Urothelium cell line (cell line): ENCODE data around the gene OGFOD3.

ENCODE experiments used
- DNase-seq: peaks from one replicate; pipeline ENCODE4 v3.0.0; 2011; ENCODE audit warnings: low spot score, mixed read lengths
- FAIRE-seq: peaks from 2 replicates; lab custom pipeline; 2011; peaks lifted over from hg19 to GRCh38; lab: Jason Lieb, UNC

OGFOD3 gene

GRCh38 chr17:82447876-82448275 lies 29.5 kb upstream of the OGFOD3 start:
- DNase-seq (no peak), FAIRE-seq (no peak)

DNA sequence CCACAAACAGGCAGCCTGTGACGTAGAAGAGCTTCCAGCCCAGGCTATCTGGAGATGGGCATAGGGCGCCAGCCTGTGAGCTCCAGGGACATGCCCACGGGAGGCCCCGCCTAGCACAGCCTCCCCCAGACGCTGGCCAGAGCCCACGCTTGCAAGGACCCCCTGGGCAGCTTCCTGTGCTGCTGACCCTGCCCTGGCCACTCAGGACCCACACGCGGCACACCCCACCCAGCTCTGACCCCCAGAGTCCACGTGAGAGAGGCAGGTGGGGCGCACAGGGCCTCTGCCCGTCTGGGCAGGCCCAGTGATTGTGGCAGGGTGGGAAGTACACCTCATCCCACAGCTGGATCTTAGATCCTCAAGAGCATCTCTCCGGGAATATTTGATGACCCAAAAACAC lies 28.3 kb upstream of the OGFOD3 start:
- FAIRE-seq (no peak), DNase-seq (no peak)

DNA sequence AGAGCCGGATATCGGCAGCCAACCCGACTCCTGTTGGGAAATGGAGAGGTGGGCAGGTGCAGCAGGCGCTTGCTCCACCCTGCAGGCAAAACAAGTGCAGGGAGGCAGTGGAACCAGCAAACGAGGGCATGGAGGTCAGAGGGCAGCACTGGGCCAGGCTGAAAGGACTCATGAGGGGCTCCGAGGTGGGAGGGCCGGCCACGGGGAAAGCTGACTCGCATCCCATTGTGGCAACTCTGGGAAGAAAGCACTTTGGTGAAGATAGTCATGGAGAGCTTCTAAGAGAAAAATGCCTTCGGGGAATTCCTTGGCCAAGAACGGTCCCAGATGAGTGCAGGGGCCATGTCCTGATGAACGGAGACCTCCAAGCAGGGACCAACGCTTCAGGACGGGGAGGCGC lies 27.7 kb upstream of the OGFOD3 start:
- DNase-seq = no peak
- no peak for FAIRE-seq

- DNase-seq (no peak), FAIRE-seq (no peak)
Observed at GRCh38 chr17:82445542-82445941, 27.2 kb upstream of the OGFOD3 start.

- DNase-seq (no peak), FAIRE-seq (no peak)
Observed at GRCh38 chr17:82444941-82445521, 26.6 kb upstream of the OGFOD3 start.

DNA sequence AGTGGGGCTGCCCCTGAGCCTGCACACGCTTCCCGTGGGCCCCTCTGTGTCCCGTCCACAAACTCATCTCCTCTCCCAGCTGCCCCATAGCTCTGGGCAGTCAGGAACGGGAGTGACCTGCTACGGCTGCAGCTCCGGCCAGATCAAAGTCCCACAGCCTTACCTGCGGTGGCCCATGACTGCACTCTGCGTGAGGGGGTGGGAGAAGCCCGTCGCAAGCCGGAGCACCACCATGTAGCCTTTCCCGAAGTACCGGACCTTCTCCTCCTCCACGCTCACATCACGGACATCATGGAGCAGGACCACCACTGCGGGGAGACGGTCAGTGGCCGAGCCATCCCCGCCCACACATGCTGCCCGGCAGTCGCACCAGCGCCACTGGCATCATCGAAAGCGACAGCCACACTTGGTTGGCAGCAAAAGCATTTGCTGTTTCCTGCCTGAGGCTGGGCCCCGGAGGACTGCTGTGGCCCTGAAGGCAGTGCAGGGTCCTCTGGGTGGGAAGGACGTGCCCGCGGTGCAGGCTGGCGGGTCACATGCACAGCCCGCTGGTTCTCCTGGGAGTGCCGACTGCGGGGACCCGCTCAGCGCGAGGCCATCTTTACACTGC lies 26.0 kb upstream of the OGFOD3 start:
- FAIRE-seq (peak; percentile 75), DNase-seq (no peak)

GRCh38 chr17:82443465-82444283 lies 25.3 kb upstream of the OGFOD3 start:
- FAIRE-seq (no peak), DNase-seq (no peak)

DNA sequence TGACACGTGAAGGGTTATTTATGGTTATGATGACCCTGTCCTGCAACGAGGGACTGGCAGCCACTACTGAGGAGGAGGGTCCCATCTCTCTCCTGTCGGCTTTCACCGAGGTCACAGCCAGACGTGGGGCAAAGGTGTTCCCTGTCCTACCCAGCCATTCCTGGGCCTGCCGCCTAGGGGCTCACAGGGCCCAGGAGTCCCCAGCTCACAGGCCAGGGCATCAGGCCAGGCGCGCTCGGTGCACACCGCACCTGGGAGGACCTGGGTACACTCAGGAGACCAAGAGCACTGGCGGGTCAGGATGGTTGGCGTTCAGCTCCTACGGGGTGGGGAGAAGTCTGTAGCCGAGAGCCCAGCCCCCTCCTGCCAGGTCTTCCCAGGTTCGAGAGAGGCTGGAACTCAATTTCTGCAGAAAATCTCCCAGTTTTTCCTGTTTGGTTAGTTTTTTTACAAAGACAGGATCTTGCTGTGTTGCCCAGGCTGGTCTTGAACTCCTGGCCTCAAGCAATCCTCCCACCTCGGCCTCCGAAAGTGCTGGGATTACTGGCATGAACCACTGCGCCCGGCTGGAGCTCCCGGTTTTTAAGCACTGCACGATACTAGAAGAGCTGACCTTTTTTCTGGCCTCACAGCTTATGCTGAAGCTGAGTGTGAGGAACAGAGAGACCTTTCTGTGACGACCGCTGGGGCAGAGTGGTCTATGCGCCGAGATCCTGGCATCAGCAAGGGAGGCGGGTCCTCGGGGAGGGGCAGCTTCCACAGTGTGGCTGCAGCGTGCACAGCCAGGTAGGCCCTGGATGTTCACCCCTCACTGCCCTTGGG lies 24.5 kb upstream of the OGFOD3 start:
- FAIRE-seq (no peak), DNase-seq (no peak)

GRCh38 chr17:82441691-82442487 lies 23.5 kb upstream of the OGFOD3 start:
- FAIRE-seq (no peak), DNase-seq (no peak)

DNA sequence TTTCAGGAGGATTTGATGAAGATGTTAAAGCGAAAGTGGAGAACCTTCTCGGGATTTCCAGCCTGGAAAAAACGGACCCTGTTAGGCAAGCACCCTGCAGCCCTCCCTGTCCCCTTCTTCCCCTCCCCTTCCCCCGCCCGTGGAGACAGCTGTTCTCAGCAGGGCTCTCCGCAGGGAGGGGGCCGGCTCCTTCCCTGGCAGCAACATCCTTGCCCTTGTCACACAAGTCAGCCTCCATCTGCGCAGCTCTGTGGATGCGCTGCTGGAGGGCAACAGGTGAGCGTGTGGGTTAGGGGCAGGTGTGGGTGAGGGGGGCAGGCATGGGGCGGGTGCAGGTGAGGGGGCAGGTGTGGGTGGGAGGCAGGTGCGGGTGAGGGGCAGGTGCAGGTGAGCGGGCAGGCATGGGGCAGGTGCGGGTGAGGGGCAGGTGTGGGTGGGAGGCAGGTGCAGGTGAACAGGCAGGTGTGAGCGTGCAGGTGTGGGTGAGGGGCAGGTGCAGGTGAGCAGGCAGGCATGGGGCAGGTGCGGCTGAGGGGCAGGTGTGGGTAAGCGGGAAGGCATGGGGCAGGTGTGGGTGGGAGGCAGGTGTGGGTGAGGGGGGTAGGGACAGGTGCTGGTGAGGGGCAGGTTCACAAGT lies 22.7 kb upstream of the OGFOD3 start:
- DNase-seq (no peak), FAIRE-seq (peak; percentile 96)

DNA sequence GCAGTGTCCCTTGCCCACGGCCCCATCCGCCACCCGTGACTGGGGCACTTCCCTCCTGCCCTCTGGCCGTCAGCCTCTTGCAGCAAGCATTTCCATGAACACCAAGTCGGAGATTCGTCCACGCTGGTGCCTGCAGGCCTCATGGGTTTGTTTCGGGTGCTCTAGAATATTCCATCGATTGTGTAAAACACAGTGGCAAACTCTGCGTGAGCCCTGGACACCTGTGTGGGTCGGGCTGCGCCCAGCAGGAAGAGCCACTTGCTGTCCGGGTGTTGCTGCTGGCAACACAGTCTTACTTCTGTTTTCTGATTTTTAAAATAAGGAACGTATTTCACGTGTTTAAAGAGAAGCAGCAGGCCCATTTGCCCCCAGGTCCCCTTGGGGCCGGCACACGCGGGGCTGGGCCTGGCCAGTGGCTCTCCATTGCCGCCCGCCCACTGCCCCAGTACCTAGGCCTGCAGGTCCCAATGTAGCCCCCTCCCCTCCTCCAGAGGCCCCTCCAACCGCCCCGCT lies 22.1 kb upstream of the OGFOD3 start:
- no peak for FAIRE-seq
- DNase-seq = no peak

DNA sequence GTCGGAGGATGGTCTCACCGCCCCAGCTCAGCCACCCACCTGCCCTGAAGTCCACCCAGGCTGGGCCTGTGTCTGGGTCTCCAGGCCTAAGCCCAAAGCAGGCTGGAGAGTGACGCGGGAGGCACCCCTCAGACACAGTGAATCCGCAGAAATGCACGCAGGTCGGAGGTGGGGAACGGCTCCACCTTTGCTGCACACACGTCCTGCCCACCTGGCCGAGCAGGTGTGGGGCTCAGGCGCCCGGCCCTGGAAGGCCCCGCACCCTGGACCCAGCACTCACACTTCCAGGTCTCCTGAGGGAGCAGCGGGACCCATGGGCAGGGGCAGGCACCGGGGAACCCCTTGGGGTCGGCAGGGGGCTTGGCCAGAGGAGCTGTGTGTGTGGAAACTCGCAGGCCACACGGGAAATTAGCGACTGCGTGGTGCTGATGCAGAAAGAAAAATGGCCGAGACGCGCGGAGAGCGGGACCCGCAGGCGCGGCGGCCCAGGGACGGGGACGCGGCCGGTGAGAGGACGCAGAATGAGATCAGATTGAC lies 21.5 kb upstream of the OGFOD3 start:
- FAIRE-seq (no peak), DNase-seq (no peak)

DNA sequence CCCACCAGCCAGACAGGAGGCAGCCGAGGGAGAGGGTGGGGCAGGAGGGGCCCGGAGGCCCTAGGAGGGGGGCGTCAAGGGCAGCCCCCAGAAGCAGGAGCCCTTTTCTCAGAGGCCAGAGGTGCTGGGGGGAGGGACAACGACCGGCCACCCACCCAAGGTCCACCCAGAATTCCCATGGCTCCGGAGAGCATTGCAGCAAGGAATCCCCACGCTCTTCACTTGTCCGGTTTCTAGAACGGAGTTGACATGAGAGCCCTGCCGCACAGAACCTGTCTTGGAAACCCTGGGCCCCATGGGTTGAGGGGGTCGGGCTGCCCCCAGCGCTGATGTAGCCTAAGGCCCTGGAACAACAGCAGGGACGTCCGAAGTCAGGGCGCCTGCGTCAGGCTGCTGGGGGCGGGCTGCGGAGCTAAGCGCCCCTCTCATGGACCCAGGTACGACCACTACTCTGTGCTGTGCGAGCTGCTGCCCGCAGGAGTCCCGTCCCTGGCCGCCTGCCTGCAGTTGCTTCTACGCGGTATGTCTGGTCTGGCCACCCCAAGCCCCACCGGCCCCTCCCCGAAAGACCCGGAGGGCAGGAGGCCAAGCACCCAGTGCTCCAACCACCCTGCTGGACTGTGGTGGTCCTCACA lies 20.9 kb upstream of the OGFOD3 start:
- no peak for DNase-seq
- FAIRE-seq = no peak

DNA sequence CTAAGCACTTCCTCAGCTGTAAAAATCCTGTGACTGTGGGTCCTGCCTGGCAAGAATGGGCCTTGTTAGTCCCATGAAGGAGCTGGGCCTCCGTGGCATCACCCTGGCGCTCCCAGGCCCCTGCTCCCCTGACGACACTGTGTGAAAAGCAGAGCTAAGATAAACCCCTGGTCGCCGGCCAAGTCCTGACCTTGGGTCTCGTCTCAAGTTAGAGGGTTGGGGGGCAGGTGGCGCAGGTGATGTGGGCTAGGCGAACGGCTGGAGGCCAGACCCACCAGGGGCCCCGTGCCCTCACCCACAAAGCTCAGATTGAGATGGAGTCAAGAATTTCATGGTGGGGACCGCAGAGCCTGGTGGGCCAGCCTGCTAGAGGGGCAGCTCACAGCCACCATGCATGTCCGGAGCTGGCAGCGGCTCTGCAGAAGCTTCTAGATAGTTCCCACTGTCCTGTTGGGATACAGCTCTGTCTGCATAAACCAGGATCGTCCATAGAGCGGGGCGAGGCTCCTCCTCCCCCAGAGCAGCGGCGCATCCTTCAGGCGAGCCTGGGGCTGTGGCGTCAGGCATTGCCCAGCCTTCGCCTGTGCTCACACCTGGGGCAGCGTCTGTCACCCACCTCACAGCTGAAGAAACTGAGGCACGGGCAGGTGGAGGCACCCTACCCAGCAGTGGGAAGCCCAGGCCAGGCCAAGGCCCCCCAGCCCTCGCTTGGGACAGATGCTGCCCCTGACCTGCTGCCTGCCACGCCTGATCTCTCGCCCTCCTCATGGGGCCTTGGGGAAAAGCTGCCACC lies 20.2 kb upstream of the OGFOD3 start:
- FAIRE-seq (no peak), DNase-seq (no peak)

DNA sequence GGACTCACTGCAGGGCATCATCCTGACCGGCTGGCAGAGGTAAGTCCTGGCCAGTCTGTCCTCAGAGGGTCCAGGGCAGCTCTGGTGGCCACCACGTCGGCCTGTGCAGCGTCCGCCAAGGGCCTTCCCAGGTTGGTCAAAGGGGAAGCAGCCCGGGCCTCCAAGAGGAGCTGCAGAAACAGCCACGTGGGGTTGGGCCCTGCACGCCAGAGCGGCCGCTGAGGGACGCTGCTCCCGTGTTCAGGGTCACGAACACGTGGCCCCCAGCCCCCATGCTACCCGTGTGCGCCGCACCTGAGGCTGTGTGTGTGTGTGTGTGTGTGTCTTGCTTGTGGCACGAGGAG lies 18.9 kb upstream of the OGFOD3 start:
- DNase-seq (no peak), FAIRE-seq (no peak)

DNA sequence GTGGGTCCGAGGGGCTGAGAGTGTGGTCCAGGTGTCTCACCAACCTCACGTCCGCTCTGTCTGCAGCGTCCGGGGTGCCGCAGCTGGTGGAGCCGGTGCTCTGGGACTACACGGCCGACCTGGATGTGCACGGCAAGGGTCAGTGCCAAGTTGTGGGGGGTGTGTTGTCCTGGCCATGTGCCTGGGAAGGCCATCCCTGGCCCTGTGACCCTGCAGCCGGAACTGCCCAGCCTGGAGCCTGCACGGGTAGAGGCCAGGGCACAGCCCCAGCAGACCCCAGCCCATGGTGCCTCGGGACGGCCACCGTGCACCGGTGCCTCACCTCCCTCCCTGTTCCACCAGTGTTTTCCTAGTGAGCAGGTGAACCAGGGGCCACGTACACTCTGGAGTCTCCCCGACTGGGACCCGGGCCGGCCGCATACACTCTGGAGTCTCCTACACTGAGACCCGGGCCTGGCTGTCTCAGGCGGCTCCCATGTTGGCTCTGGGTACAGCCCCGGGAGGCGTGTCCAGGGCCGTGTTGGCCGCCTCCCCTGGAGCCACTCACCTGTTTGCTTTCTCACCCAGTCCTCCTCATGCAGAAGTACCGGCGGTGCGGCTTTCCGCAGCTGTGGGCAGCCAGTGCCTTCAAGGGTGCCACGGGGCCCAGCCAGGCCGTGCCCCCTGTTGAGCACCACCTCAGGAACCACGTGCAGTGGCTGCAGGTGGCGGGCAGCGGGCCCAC lies 18.4 kb upstream of the OGFOD3 start:
- DNase-seq = no peak
- FAIRE-seq = peak; percentile 56

DNA sequence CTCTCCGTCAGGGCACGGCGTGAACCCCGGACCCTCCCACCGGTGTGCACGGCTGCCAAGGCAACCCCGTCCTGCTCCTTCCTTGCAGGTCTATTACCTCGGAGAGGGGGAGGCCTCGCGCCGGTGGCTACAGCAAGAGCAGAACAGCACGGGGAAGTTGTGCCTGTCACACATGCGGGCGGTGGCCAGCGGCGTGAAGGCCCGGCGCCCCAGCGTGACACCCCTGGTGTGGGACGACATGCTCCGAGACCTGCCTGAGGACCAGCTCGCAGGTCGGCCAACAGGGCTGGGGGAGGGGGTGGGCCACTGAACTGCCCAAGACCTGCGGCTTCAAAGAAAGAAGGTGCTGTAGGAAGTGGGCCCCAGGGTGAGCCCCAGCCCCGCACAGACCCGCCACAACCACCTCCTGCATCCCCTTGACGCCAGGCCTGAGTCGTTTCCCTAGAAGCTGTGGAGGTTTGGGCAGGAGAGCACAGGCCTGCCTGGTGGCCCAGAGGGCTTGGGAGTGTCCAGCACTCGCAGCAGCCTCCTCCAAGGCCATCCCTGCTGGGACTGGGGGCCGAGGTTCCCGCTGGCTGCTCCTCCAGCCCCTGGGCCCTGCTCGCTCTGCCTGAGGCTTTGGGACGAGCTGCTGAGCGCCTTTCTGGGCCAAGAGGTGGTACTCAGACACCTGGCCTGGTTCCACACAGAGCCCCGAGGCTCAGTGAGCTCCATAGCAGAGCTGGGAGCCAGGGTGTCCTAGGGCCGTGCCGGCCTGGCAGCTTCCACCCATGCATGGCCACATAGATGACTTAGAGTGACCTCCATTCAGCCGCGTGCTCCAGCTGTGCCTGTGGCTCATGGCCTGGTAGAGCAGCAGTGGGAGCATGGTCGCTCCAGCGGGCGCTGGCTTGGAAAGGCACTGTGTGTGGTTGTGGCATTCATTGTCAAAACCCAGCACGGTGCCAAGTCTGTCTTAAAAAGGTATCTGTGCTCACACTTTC lies 17.5 kb upstream of the OGFOD3 start:
- FAIRE-seq (peak; percentile 66), DNase-seq (no peak)
